GM06990 (cell line): Measurements from ENCODE around the gene GALNT15.

Source experiments
- DNase-seq: peaks from one replicate; pipeline ENCODE4 v3.0.0-alpha.2; 2011; ENCODE audit not compliant: insufficient read length; ENCODE audit errors: extremely low read depth
- H3K27me3 ChIP-seq: replicated peaks from 2 replicates; pipeline ENCODE4 v1.6.0; 2011; ENCODE audit warnings: low read length; ENCODE audit not compliant: control insufficient read depth, insufficient read depth
- H3K36me3 ChIP-seq: 2 replicates; pipeline ENCODE4 v1.5.1; 2011; ENCODE audit warnings: low read length; ENCODE audit not compliant: control insufficient read depth, insufficient read depth
- H3K4me3 ChIP-seq: replicated peaks from 2 replicates; pipeline ENCODE4 v1.5.1; 2011; ENCODE audit warnings: low read depth, mild to moderate bottlenecking, control low read depth, low read length
- TF ChIP-seq, protein P1 (sequence below): IDR thresholded peaks from 2 replicates; pipeline ENCODE4 v1.5.1; 2011; ENCODE audit warnings: low read length, control low read depth, mild to moderate bottlenecking, inconsistent platforms; ENCODE audit not compliant: insufficient read depth, poor library complexity, severe bottlenecking

The GALNT15 gene

DNA sequence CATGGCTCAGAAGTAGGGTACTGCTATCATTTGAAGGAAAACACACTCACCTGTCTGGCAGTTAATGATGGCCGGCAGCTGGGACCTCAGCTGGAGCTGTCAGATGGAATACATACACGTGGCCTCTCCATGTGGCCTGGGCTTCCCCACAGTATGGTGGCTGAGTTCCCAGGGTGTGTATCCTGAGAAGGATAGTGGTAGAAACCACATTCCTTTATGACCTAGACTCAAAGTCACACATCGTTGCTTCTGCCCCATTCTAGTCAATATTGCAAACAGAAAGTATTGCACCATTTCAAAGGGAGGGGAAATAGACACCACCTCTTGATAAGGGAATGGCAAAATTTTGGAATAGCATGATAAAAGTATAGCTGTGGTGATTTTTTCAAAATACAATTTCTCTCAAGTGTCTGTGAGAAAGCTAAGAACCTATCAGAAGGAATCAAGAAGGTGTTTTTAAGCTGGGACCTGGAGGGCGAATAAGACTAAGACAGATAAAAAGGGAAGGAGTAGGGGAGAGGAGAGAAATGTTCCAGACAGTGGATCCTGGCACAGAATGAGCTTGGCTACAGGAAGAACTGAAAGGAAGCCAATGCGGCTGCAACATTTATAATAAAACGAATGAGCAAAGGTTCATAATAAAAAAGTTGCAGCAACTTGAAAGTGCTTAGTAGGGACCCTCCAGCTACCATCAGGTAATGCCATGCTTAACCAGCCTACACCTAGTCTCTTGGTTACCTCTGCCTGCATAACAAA lies 40.1 kb upstream of the GALNT15 start:
- no peak for DNase-seq
- TF ChIP-seq, protein P1, sequence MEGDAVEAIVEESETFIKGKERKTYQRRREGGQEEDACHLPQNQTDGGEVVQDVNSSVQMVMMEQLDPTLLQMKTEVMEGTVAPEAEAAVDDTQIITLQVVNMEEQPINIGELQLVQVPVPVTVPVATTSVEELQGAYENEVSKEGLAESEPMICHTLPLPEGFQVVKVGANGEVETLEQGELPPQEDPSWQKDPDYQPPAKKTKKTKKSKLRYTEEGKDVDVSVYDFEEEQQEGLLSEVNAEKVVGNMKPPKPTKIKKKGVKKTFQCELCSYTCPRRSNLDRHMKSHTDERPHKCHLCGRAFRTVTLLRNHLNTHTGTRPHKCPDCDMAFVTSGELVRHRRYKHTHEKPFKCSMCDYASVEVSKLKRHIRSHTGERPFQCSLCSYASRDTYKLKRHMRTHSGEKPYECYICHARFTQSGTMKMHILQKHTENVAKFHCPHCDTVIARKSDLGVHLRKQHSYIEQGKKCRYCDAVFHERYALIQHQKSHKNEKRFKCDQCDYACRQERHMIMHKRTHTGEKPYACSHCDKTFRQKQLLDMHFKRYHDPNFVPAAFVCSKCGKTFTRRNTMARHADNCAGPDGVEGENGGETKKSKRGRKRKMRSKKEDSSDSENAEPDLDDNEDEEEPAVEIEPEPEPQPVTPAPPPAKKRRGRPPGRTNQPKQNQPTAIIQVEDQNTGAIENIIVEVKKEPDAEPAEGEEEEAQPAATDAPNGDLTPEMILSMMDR: no peak
- no peaks in the 10 kb centered on the region for H3K27me3 ChIP-seq

GRCh38 chr3:16136055-16136454 lies 38.4 kb upstream of the GALNT15 start:
- no peak for DNase-seq
- TF ChIP-seq, protein P1: no peak
- no peaks in the 10 kb centered on the region for H3K36me3 ChIP-seq
- H3K4me3 ChIP-seq: no peak overlapping the region
- no peaks in the 10 kb centered on the region for H3K27me3 ChIP-seq

More for the DNA sequence above, 40.1 kb upstream of the GALNT15 start:
- H3K36me3 ChIP-seq: no peaks in the 10 kb centered on the region
- no peak overlapping the region for H3K4me3 ChIP-seq

- TF ChIP-seq, protein P1: no peak
- Histone ChIP-seq H3K4me3 (no peak overlapping the region), H3K27me3 (no peaks in the 10 kb centered on the region), H3K36me3 (no peaks in the 10 kb centered on the region)
- DNase-seq: no peak
These were observed 37.4 kb upstream of the GALNT15 start for GRCh38 chr3:16137044-16137443.

DNA sequence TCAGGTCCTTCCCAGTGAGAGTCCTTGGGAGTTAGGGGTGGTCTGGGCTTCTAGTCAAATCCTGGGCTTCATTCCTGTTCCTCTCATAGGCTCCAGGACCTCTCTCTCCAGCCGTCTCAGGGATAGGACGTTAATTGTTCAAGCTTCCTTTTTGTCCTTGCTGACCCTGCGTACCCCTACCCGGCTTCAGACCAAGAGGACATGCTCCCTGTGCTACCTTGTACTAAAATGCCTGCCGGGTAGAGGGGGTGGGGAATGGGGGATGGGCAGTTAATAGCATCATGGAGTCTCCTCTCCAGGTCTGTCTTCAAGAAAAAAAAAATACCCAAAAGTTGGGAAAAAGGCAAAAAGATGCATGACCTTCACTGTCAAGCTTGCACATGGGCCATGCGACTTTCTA lies 36.5 kb upstream of the GALNT15 start:
- H3K4me3 ChIP-seq: no peak overlapping the region
- TF ChIP-seq, protein P1: no peak
- no peaks in the 10 kb centered on the region for H3K27me3 ChIP-seq
- no peaks in the 10 kb centered on the region for H3K36me3 ChIP-seq
- DNase-seq: no peak

GRCh38 chr3:16140116-16140893 lies 34.2 kb upstream of the GALNT15 start:
- no peak for DNase-seq
- Histone ChIP-seq H3K4me3 (no peak overlapping the region), H3K27me3 (no peaks in the 10 kb centered on the region), H3K36me3 (no peaks in the 10 kb centered on the region)
- TF ChIP-seq, protein P1: no peak
